Measurements from ENCODE around the gene ANKRD50.

DNA sequence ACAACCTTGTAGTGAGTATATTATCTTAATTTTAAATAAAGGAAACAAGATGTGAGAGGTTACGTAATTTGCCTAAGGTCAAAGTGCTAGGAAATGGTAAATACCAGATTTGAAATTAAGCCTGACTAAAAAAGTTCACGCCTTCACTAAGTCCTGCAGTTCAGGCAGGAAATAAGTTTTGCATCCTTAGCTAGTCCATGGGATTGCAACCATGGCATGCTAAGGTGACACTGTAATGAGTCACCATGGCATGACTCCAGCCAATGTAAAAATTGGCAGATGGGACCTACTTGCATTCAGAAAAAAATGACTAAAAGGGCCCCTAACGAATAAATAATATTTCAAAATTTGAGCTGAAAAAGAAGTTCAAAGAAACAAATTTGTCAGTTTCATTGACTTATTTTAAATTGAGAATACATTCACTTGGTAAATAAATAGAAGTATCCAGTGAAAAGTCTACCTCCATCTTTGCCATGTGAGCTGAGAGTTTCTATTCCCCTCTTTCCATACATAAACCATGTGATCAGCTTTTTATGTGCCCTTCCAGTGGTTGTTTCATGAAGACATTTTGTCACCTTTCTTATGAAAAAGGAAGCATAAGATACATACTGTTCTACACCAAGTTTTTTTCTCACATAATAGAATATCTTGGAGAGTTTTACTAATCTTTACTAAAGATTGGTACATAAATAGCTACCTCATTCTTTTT, 72.4 kb downstream of the ANKRD50 start:
- TF ChIP-seq, protein P1, sequence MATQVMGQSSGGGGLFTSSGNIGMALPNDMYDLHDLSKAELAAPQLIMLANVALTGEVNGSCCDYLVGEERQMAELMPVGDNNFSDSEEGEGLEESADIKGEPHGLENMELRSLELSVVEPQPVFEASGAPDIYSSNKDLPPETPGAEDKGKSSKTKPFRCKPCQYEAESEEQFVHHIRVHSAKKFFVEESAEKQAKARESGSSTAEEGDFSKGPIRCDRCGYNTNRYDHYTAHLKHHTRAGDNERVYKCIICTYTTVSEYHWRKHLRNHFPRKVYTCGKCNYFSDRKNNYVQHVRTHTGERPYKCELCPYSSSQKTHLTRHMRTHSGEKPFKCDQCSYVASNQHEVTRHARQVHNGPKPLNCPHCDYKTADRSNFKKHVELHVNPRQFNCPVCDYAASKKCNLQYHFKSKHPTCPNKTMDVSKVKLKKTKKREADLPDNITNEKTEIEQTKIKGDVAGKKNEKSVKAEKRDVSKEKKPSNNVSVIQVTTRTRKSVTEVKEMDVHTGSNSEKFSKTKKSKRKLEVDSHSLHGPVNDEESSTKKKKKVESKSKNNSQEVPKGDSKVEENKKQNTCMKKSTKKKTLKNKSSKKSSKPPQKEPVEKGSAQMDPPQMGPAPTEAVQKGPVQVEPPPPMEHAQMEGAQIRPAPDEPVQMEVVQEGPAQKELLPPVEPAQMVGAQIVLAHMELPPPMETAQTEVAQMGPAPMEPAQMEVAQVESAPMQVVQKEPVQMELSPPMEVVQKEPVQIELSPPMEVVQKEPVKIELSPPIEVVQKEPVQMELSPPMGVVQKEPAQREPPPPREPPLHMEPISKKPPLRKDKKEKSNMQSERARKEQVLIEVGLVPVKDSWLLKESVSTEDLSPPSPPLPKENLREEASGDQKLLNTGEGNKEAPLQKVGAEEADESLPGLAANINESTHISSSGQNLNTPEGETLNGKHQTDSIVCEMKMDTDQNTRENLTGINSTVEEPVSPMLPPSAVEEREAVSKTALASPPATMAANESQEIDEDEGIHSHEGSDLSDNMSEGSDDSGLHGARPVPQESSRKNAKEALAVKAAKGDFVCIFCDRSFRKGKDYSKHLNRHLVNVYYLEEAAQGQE (IDR thresholded peaks at IDR 0.05; ENCODE audit: borderline replicate concordance): no peak
- TF ChIP-seq, protein P2, sequence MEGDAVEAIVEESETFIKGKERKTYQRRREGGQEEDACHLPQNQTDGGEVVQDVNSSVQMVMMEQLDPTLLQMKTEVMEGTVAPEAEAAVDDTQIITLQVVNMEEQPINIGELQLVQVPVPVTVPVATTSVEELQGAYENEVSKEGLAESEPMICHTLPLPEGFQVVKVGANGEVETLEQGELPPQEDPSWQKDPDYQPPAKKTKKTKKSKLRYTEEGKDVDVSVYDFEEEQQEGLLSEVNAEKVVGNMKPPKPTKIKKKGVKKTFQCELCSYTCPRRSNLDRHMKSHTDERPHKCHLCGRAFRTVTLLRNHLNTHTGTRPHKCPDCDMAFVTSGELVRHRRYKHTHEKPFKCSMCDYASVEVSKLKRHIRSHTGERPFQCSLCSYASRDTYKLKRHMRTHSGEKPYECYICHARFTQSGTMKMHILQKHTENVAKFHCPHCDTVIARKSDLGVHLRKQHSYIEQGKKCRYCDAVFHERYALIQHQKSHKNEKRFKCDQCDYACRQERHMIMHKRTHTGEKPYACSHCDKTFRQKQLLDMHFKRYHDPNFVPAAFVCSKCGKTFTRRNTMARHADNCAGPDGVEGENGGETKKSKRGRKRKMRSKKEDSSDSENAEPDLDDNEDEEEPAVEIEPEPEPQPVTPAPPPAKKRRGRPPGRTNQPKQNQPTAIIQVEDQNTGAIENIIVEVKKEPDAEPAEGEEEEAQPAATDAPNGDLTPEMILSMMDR (IDR thresholded peaks at IDR 0.05; ENCODE audit: poor library complexity, severe bottlenecking): no peak
- TF ChIP-seq EP300 (conservative IDR thresholded peaks at IDR 0.05; ENCODE audit: poor library complexity, severe bottlenecking): no peak
